Skin of body (tissue), 2 donors: ENCODE results near the gene PCBP2. TPM values are rescaled to one million over a fixed set of nuclear protein-coding genes. Genes with fewer than 3 reads are reported as not detected.

ENCODE experiments used
- DNase-seq: peaks from one replicate; lab custom pipeline; 2025; lab: John Stamatoyannopoulos, UW
- total RNA-seq: library from RNA; depleted of rRNA; stranded (reverse); fragments of >200 nt; gene quantifications from one replicate; pipeline ENCODE4 v1.2.3, GENCODE V29; 2014

The PCBP2 gene
- total RNA-seq, 1 donor from 2014 or later = 304 TPM

- peak; percentile 96 for DNase-seq
These were observed 41.1 kb downstream of the PCBP2 start for GRCh38 chr12:53492830-53493609.

GRCh38 chr12:53493610-53494391 is 41.9 kb downstream of the PCBP2 start:
- no peak for DNase-seq

GRCh38 chr12:53495903-53496751 is 44.2 kb downstream of the PCBP2 start:
- peak; percentile 32 for DNase-seq

GRCh38 chr12:53496752-53497032 is 44.8 kb downstream of the PCBP2 start:
- DNase-seq = no peak

GRCh38 chr12:53497461-53497860 is 45.6 kb downstream of the PCBP2 start:
- DNase-seq = no peak

- DNase-seq = no peak
These were observed 46.3 kb downstream of the PCBP2 start for GRCh38 chr12:53498235-53498630.

GRCh38 chr12:53499266-53500141 is 47.6 kb downstream of the PCBP2 start, which contains the start of gene MAP3K12:
Gene MAP3K12 (minus strand): TSS chr12:53499458. CDS start chr12:53487391, 12,067 bp downstream.
- DNase-seq = peak; percentile 76

- DNase-seq = peak; percentile 76
These were observed 48.4 kb downstream of the PCBP2 start for GRCh38 chr12:53500142-53500775.

GRCh38 chr12:53500776-53501614 is 49.1 kb downstream of the PCBP2 start, which contains the start of gene TARBP2:
Gene TARBP2 (plus strand): TSS chr12:53501283. CDS start chr12:53501409, 126 bp downstream.
- peak; percentile 100 for DNase-seq

- no peak for DNase-seq
These were observed 49.8 kb downstream of the PCBP2 start for GRCh38 chr12:53501615-53502181.

GRCh38 chr12:53502331-53502730 is 50.4 kb downstream of the PCBP2 start:
- no peak for DNase-seq

GRCh38 chr12:53502983-53503728 is 51.3 kb downstream of the PCBP2 start:
- DNase-seq = no peak

- DNase-seq = no peak
These were observed 52.4 kb downstream of the PCBP2 start for GRCh38 chr12:53504004-53504920.

- DNase-seq = no peak
These were observed 53.2 kb downstream of the PCBP2 start for GRCh38 chr12:53505086-53505485.

- no peak for DNase-seq
These were observed 53.9 kb downstream of the PCBP2 start for GRCh38 chr12:53505555-53506449.

- DNase-seq = no peak
These were observed 54.5 kb downstream of the PCBP2 start for GRCh38 chr12:53506450-53506785.
